Spleen (tissue), 7 donors: Measurements from ENCODE around the gene LRIT1.

Experiments
- CTCF ChIP-seq, 11 experiments: fragments of 200-600 bp in 7 of 11; fragments of 450-650 bp in 4 of 11; sonication (generic) in 4 of 11; IDR thresholded peaks in 8 of 11; conservative IDR thresholded peaks in 3 of 11; 1 replicate in 7 of 11; 2 replicates in 4 of 11; pipeline versions ENCODE4 v1.4.0 to v1.8.0; 2016 to 2021; ENCODE audit warnings: antibody characterized with exemption in 11 of 11, inconsistent platforms in 4 of 11, mild to moderate bottlenecking in 1 of 11
- POLR2AphosphoS5 ChIP-seq, 3 donors: sonication (generic); formaldehyde crosslinking; IDR thresholded peaks; one replicate each; pipeline ENCODE4 v1.5.1; 2017; ENCODE audit warnings: antibody characterized with exemption in 3 of 3
- donor health status: DM: no; HTN: no; CAD: no; lungs with moderate emphysema.
- donor health status: DM: no; HTN: no; CAD: no.
- donor health status: DM: no; HTN: no; CAD: no.

DNA sequence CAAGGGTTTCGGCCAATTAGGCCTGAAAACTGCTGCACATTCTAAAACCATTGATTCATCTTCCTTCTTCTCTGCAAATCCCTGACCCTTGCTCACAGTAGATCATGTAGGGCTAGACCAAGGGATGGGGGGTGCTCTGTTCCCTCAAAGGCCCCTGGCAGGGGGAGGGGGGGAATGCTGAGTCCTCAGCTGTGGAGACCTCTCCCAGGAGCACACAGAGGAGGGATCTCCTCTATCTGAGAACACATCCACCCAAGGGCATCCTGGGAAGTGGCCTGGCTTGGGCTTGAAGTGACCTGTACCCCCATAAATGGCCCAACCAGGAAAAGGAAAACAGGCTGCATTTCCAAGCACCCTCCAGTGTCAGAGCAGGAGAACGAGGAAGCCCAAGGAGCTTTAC lies 48.0 kb downstream of the LRIT1 start:
- TF ChIP-seq CTCF (IDR thresholded peaks at IDR 0.05 in 8 of 11, conservative IDR thresholded peaks at IDR 0.05 in 3 of 11) (no peak), POLR2AphosphoS5 (IDR thresholded peaks at IDR 0.05) (no peak)
